B cell (primary cell): ENCODE results near the gene PACRGL. TPM values are rescaled to one million over a fixed set of nuclear protein-coding genes. Genes with fewer than 3 reads are reported as not detected.

ENCODE experiments used
- ATAC-seq: fragments of 200-7000 bp; cut with Tn5 transposase; one replicate; pipeline ENCODE4 v1.10.0; 2021; ENCODE audit warnings: low read depth, mild to moderate bottlenecking, moderate number of reproducible peaks, moderate library complexity
- CTCF ChIA-PET: fragments of 350-600 bp; sonication (Branson Sonifier 250); formaldehyde crosslinking; loops from one replicate; lab custom pipeline; 2021; ENCODE audit warnings: antibody characterized with exemption, inconsistent platforms; lab: Charles Lee
- POLR2A ChIA-PET: fragments of 350-600 bp; sonication (Branson Sonifier 250); formaldehyde crosslinking; loops from one replicate; lab custom pipeline; 2021; ENCODE audit warnings: antibody characterized with exemption; lab: Charles Lee
- DNase-seq: peaks from one replicate; pipeline ENCODE4 v3.0.0; 2013
- H2AFZ ChIP-seq: 2 replicates; pipeline ENCODE4 v1.6.1; 2012; ENCODE audit warnings: mild to moderate bottlenecking, low read depth, low read length; ENCODE audit not compliant: insufficient read depth, poor library complexity, severe bottlenecking
- H3K27ac ChIP-seq, 2 donors: 1 replicate in 1 of 2; 2 replicates in 1 of 2; pipeline ENCODE4 v1.5.1; 2012 to 2013; ENCODE audit warnings: low read length in 2 of 2, mild to moderate bottlenecking in 2 of 2, moderate library complexity in 1 of 2
- H3K27me3 ChIP-seq, 4 experiments: fragments of 200-600 bp in 1 of 4; sonication (generic) in 1 of 4; replicated peaks in 1 of 4; 1 replicate in 2 of 4; 2 replicates in 2 of 4; pipeline versions ENCODE4 v1.6.1 to v1.7.0; 2013 to 2016; ENCODE audit warnings: low read length in 3 of 4, mild to moderate bottlenecking in 2 of 4, mixed read lengths in 1 of 4, moderate library complexity in 1 of 4; ENCODE audit not compliant: insufficient read depth in 4 of 4, control insufficient read depth in 3 of 4; ENCODE audit errors: control extremely low read depth in 1 of 4
- H3K36me3 ChIP-seq, 2 experiments: replicated peaks in 1 of 2; 1 replicate in 1 of 2; 2 replicates in 1 of 2; pipeline versions ENCODE4 v1.6.1 to v1.7.1; 2013; ENCODE audit warnings: low read length in 1 of 2; ENCODE audit not compliant: insufficient read depth in 2 of 2, control insufficient read depth in 1 of 2; ENCODE audit errors: control extremely low read depth in 1 of 2, extremely low read depth in 1 of 2
- H3K4me1 ChIP-seq, 2 donors: fragments of 200-600 bp in 1 of 2; sonication (generic) in 1 of 2; 1 replicate in 1 of 2; 2 replicates in 1 of 2; pipeline versions ENCODE4 v1.5.1 to v1.6.1; 2013 to 2017; ENCODE audit warnings: low read length in 2 of 2; ENCODE audit not compliant: control insufficient read depth in 2 of 2, insufficient read depth in 2 of 2
- H3K4me2 ChIP-seq: replicated peaks from 2 replicates; pipeline ENCODE3; 2012; ENCODE audit warnings: mild to moderate bottlenecking, low read depth, low read length; ENCODE audit not compliant: poor library complexity, severe bottlenecking
- H3K4me3 ChIP-seq, 5 experiments: fragments of 200-600 bp in 1 of 5; sonication (generic) in 1 of 5; 1 replicate in 3 of 5; 2 replicates in 2 of 5; pipeline versions ENCODE4 v1.5.1 to v1.7.0; 2011 to 2016; ENCODE audit warnings: low read length in 4 of 5, mild to moderate bottlenecking in 4 of 5, low read depth in 2 of 5, control low read depth in 1 of 5, moderate library complexity in 1 of 5; ENCODE audit not compliant: insufficient read depth in 1 of 5; ENCODE audit errors: control extremely low read depth in 1 of 5, extremely low read depth in 1 of 5
- H3K79me2 ChIP-seq: fragments of 200-600 bp; sonication (generic); one replicate; pipeline ENCODE4 v1.6.0; 2016; ENCODE audit warnings: low read length; ENCODE audit not compliant: control insufficient read depth, insufficient read depth
- H3K9ac ChIP-seq: fragments of 200-600 bp; sonication (generic); 2 replicates; pipeline ENCODE4 v1.6.1; 2017; ENCODE audit warnings: mild to moderate bottlenecking, low read length, moderate library complexity
- H3K9me3 ChIP-seq, 3 donors: one replicate each; pipeline versions ENCODE4 v1.6.1 to v1.7.1; 2013; ENCODE audit warnings: low read length in 2 of 3; ENCODE audit not compliant: control insufficient read depth in 2 of 3, insufficient read depth in 1 of 3; ENCODE audit errors: control extremely low read depth in 1 of 3
- H4K20me1 ChIP-seq: 2 replicates; pipeline ENCODE4 v1.6.0; 2012; ENCODE audit warnings: mild to moderate bottlenecking, low read length; ENCODE audit not compliant: insufficient read depth, control insufficient read depth, poor library complexity, severe bottlenecking
- H3K27ac Mint-ChIP-seq: one replicate; pipeline ENCODE4 v1.8.0; 2021; ENCODE audit warnings: mixed read lengths
- H3K27me3 Mint-ChIP-seq: one replicate; pipeline ENCODE4 v1.8.0; 2021; ENCODE audit warnings: mixed read lengths
- H3K4me1 Mint-ChIP-seq: one replicate; pipeline ENCODE4 v1.8.0; 2021; ENCODE audit warnings: mixed read lengths
- H3K4me3 Mint-ChIP-seq: one replicate; pipeline ENCODE4 v1.8.0; 2021; ENCODE audit warnings: mixed read lengths
- H3K9me3 Mint-ChIP-seq: one replicate; pipeline ENCODE4 v1.8.0; 2022; ENCODE audit warnings: mixed read lengths; ENCODE audit not compliant: insufficient read depth
- EZH2 ChIP-seq: IDR thresholded peaks from 2 replicates; pipeline ENCODE4 v1.6.1; 2012; ENCODE audit warnings: borderline replicate concordance, low read depth, mild to moderate bottlenecking, moderate library complexity, low read length; ENCODE audit not compliant: insufficient read depth, poor library complexity, severe bottlenecking
- WGBS: methylation state at CpG from one replicate; pipeline ENCODE4 v1.1.5; 2013; ENCODE audit warnings: missing lambda C conversion rate; ENCODE audit not compliant: insufficient coverage; 5-methylcytosine and 5-hydroxymethylcytosine counted together
- intact Hi-C: fragments of 100-400 bp; cut with micrococcal nuclease; formaldehyde crosslinking; loops from one replicate; pipeline ENCODE4 v1.10.0; 2022
- polyA plus RNA-seq: library from polyadenylated mRNA; depleted of rRNA; stranded (reverse); fragments of >200 nt; gene quantifications from 2 replicates; pipeline ENCODE4 v1.2.3, GENCODE V29; 2012
- total RNA-seq, 2 donors: library from RNA; stranded (reverse); fragments of 120-200 nt in 1 of 2; gene quantifications; 1 replicate in 1 of 2; 2 replicates in 1 of 2; pipeline versions ENCODE4 v1.2.3 to v1.2.4, GENCODE V29; 2013 to 2022
- TF ChIP-seq, protein P1 (sequence below): fragments of 200-600 bp; IDR thresholded peaks from one replicate; pipeline ENCODE4 v1.8.0; 2022; ENCODE audit warnings: antibody characterized with exemption, mild to moderate bottlenecking

PACRGL gene
- total and polyA plus RNA-seq, 2 donors (not counting 1 experiment from before 2014, with no cell fraction given) = 5.3 to 18.7 TPM

DNA sequence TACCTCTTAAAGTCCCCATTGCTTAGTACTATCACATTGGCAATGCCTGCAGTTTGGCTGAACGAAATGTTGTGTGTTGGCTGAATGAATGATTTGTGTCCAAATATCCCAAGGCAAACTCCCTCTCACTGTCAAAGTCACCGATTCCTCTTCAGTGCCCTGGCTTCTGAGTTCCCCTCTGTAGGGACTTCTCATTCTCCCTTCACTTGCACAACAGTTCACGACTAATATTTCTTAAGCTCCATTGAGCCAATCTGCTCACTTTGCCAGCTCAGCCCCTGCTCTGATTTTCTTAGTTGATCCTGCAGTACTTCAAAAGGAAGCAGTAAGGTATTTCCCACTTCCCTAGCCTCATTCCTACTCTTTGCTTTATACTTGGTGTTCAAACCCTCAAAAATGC, 21.9 kb upstream of the PACRGL start:
- H2AFZ ChIP-seq = no peak overlapping the region
- H4K20me1 ChIP-seq = no peaks in the 10 kb centered on the region
- POLR2A ChIA-PET = no interaction called here
- H3K36me3 ChIP-seq = no peaks in the 10 kb centered on the region
- no peak overlapping the region for H3K27ac ChIP-seq
- H3K79me2 ChIP-seq = no peaks in the 10 kb centered on the region
- no peak overlapping the region for H3K4me3 ChIP-seq
- H3K9ac ChIP-seq = no peak overlapping the region
- intact Hi-C loops = no loop called here
- CTCF ChIA-PET = no interaction called here
- H3K4me2 ChIP-seq = no peak overlapping the region
- no peak overlapping the region for H3K27ac Mint-ChIP-seq
- no peaks in the 10 kb centered on the region for H3K9me3 ChIP-seq
- peaks cover 0 to 6% (median 1%) of the 10 kb centered on the region in 4 experiments for H3K27me3 ChIP-seq
- WGBS = 86% methylated on average over 2 of the region's 3 CpGs
- no peak overlapping the region for H3K4me3 Mint-ChIP-seq
- peaks cover 25% of the 10 kb centered on the region for H3K27me3 Mint-ChIP-seq
- no peak for DNase-seq
- H3K4me1 ChIP-seq = no peaks in the 10 kb centered on the region
- no peak for TF ChIP-seq EZH2
- TF ChIP-seq, protein P1, sequence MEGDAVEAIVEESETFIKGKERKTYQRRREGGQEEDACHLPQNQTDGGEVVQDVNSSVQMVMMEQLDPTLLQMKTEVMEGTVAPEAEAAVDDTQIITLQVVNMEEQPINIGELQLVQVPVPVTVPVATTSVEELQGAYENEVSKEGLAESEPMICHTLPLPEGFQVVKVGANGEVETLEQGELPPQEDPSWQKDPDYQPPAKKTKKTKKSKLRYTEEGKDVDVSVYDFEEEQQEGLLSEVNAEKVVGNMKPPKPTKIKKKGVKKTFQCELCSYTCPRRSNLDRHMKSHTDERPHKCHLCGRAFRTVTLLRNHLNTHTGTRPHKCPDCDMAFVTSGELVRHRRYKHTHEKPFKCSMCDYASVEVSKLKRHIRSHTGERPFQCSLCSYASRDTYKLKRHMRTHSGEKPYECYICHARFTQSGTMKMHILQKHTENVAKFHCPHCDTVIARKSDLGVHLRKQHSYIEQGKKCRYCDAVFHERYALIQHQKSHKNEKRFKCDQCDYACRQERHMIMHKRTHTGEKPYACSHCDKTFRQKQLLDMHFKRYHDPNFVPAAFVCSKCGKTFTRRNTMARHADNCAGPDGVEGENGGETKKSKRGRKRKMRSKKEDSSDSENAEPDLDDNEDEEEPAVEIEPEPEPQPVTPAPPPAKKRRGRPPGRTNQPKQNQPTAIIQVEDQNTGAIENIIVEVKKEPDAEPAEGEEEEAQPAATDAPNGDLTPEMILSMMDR = no peak
- H3K9me3 Mint-ChIP-seq = no peaks in the 10 kb centered on the region
- no peaks in the 10 kb centered on the region for H3K4me1 Mint-ChIP-seq
- no peak for ATAC-seq

DNA sequence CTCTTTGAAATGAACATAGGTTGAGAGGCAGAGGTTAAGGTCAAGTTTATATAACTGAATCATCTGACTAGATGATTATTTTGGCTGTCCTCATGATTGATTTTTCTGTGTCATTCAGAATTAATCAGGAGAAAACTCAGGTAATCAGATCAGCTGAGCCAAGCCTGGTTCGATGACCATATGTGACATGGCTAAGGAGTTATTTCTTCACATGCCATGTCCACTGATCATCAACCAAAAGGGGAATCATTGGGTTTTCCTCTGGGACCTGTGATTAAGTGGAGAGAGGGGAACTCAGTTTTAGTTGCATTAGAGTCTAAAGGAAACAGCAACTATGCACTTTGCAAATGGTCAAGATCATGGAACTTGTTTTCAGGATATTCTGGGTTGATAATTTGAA, 20.3 kb upstream of the PACRGL start:
- Histone ChIP-seq H3K4me2 (no peak overlapping the region), H3K9me3 (no peaks in the 10 kb centered on the region), H3K4me3 (no peak overlapping the region), H3K79me2 (no peaks in the 10 kb centered on the region), H3K27me3 (peaks cover 0 to 6% (median under 1%) of the 10 kb centered on the region in 4 experiments), H3K9ac (no peak overlapping the region), H3K4me1 (no peaks in the 10 kb centered on the region), H3K36me3 (no peaks in the 10 kb centered on the region), H4K20me1 (no peaks in the 10 kb centered on the region), H2AFZ (no peak overlapping the region), H3K27ac (no peak overlapping the region)
- POLR2A ChIA-PET = no interaction called here
- no CpG with 5 or more reads among the region's 1 CpG for WGBS
- intact Hi-C loops = no loop called here
- no peak overlapping the region for H3K4me3 Mint-ChIP-seq
- no peak for DNase-seq
- H3K9me3 Mint-ChIP-seq = no peaks in the 10 kb centered on the region
- no peak overlapping the region for H3K27ac Mint-ChIP-seq
- no peaks in the 10 kb centered on the region for H3K4me1 Mint-ChIP-seq
- H3K27me3 Mint-ChIP-seq = peaks cover 21% of the 10 kb centered on the region
- CTCF ChIA-PET = interaction anchor here (0.6 kb wide), 1 partner anchor 10 kb away, joined by 3 read pairs; no protein-coding TSS in a partner anchor
- no peak for TF ChIP-seq EZH2
- TF ChIP-seq, protein P1 = no peak
- ATAC-seq = no peak
